Kidney capillary endothelial cell (primary cell): ENCODE data around the gene CCBE1.

Source experiments
- DNase-seq: peaks from one replicate; pipeline ENCODE4 v3.0.0-alpha.2; 2018; ENCODE audit warnings: low spot score

Gene CCBE1

GRCh38 chr18:59616501-59616900 is 80.7 kb downstream of the CCBE1 start:
- no peak for DNase-seq

- DNase-seq: no peak
These were observed 83.3 kb downstream of the CCBE1 start for GRCh38 chr18:59613903-59614302.

GRCh38 chr18:59612381-59612780 is 84.8 kb downstream of the CCBE1 start:
- DNase-seq: no peak

GRCh38 chr18:59610546-59611140 is 86.6 kb downstream of the CCBE1 start:
- DNase-seq: no peak

- no peak for DNase-seq
These were observed 87.6 kb downstream of the CCBE1 start for GRCh38 chr18:59609654-59610053.

GRCh38 chr18:59607471-59607870 is 89.8 kb downstream of the CCBE1 start:
- no peak for DNase-seq

GRCh38 chr18:59607078-59607379 is 90.2 kb downstream of the CCBE1 start:
- DNase-seq: no peak

GRCh38 chr18:59606193-59607077 is 90.8 kb downstream of the CCBE1 start:
- no peak for DNase-seq

GRCh38 chr18:59605633-59606192 is 91.5 kb downstream of the CCBE1 start:
- DNase-seq: no peak

GRCh38 chr18:59604877-59605276 is 92.3 kb downstream of the CCBE1 start:
- no peak for DNase-seq

- DNase-seq: no peak
These were observed 100.2 kb downstream of the CCBE1 start for GRCh38 chr18:59597049-59597448.

- no peak for DNase-seq
These were observed 103.9 kb downstream of the CCBE1 start for GRCh38 chr18:59593291-59593717.

GRCh38 chr18:59592624-59593023 is 104.6 kb downstream of the CCBE1 start:
- DNase-seq: no peak

GRCh38 chr18:59582395-59582794 is 114.8 kb downstream of the CCBE1 start:
- no peak for DNase-seq

- DNase-seq: no peak
These were observed 117.7 kb downstream of the CCBE1 start for GRCh38 chr18:59579509-59579908.

- no peak for DNase-seq
These were observed 119.9 kb downstream of the CCBE1 start for GRCh38 chr18:59577386-59577655.

GRCh38 chr18:59576541-59577385 is 120.5 kb downstream of the CCBE1 start:
- DNase-seq: no peak

GRCh38 chr18:59575995-59576394 is 121.2 kb downstream of the CCBE1 start:
- no peak for DNase-seq

- DNase-seq: no peak
These were observed 123.3 kb downstream of the CCBE1 start for GRCh38 chr18:59573962-59574361.

- DNase-seq: no peak
These were observed 125.3 kb downstream of the CCBE1 start for GRCh38 chr18:59571902-59572301.

- no peak for DNase-seq
These were observed 126.4 kb downstream of the CCBE1 start for GRCh38 chr18:59570796-59571195.

- no peak for DNase-seq
These were observed 127.0 kb downstream of the CCBE1 start for GRCh38 chr18:59570101-59570775.
